Ovary (tissue), 3 donors: Measurements from ENCODE around the gene LRRC52.

Experiments
- CTCF ChIP-seq, 3 donors: fragments of 450-650 bp in 2 of 3; fragments of 200-600 bp in 1 of 3; IDR thresholded peaks; one replicate each; pipeline versions ENCODE4 v1.5.1 to v1.8.0; 2016 to 2022; ENCODE audit warnings: antibody characterized with exemption in 3 of 3, mild to moderate bottlenecking in 1 of 3
- EP300 ChIP-seq: sonication (generic); formaldehyde crosslinking; IDR thresholded peaks from one replicate; pipeline ENCODE4 v1.6.1; 2017; ENCODE audit warnings: antibody characterized with exemption
- POLR2A ChIP-seq: fragments of 450-650 bp; IDR thresholded peaks from one replicate; pipeline ENCODE4 v1.6.1; 2017; ENCODE audit warnings: antibody characterized with exemption, mild to moderate bottlenecking, moderate library complexity
- donor health status: DM: no; HTN: no; CAD: no.

GRCh38 chr1:165597883-165598675 is 54.3 kb downstream of the LRRC52 start:
- TF ChIP-seq POLR2A, result no peak
- no peak for TF ChIP-seq CTCF (IDR thresholded peaks at IDR 0.05)
- no peak for TF ChIP-seq EP300
